GM12891 (cell line): ENCODE results near the gene CSNK2B.

Experiments used
- DNase-seq: peaks from one replicate; pipeline ENCODE4 v3.0.0; 2011; ENCODE audit warnings: low spot score; ENCODE audit not compliant: insufficient read length
- FAIRE-seq: peaks from 2 replicates; lab custom pipeline; 2011; peaks lifted over from hg19 to GRCh38; lab: Jason Lieb, UNC
- PAX5 ChIP-seq: IDR thresholded peaks from 2 replicates; pipeline ENCODE4 v1.6.1; 2011; ENCODE audit warnings: low read length, moderate library complexity, mild to moderate bottlenecking; ENCODE audit not compliant: insufficient read depth, severe bottlenecking
- POLR2A ChIP-seq: IDR thresholded peaks from 2 replicates; pipeline ENCODE4 v1.6.1; 2011; ENCODE audit warnings: low read depth, low read length, control low read depth
- POLR2AphosphoS5 ChIP-seq: IDR thresholded peaks from 2 replicates; pipeline ENCODE4 v1.6.1; 2011; ENCODE audit warnings: low read depth, low read length, control low read depth
- POU2F2 ChIP-seq: IDR thresholded peaks from 2 replicates; pipeline ENCODE4 v1.6.1; 2011; ENCODE audit warnings: low read depth, mild to moderate bottlenecking, control low read depth, low read length, moderate library complexity
- SPI1 ChIP-seq: IDR thresholded peaks from 2 replicates; pipeline ENCODE4 v1.6.1; 2011; ENCODE audit warnings: low read depth, low read length, control low read depth
- TAF1 ChIP-seq: IDR thresholded peaks from 2 replicates; pipeline ENCODE4 v1.6.1; 2011; ENCODE audit warnings: low read depth, low read length, control low read depth

The CSNK2B gene

GRCh38 chr6:31689249-31690110, 23.6 kb downstream of the CSNK2B start:
- no peak for DNase-seq
- FAIRE-seq = peak; percentile 57
- no peak for TF ChIP-seq POLR2AphosphoS5
- no peak for TF ChIP-seq SPI1
- no peak for TF ChIP-seq TAF1
- no peak for TF ChIP-seq POLR2A
- TF ChIP-seq PAX5 = no peak

GRCh38 chr6:31690231-31691077, 24.6 kb downstream of the CSNK2B start:
- no peak for DNase-seq
- no peak for FAIRE-seq
- TF ChIP-seq PAX5 (no peak), TAF1 (no peak), POLR2A (no peak), POLR2AphosphoS5 (no peak), SPI1 (no peak), POU2F2 (no peak)

GRCh38 chr6:31691078-31691463, 25.2 kb downstream of the CSNK2B start:
- TF ChIP-seq PAX5 (no peak), POLR2A (no peak), POU2F2 (no peak), TAF1 (no peak), SPI1 (no peak)
- FAIRE-seq (no peak), DNase-seq (no peak)

GRCh38 chr6:31691564-31692108, 25.8 kb downstream of the CSNK2B start:
- DNase-seq (no peak), FAIRE-seq (no peak)
- TF ChIP-seq PAX5 (no peak), POLR2AphosphoS5 (no peak), SPI1 (no peak), POLR2A (no peak), POU2F2 (no peak), TAF1 (no peak)

GRCh38 chr6:31692353-31692752, 26.5 kb downstream of the CSNK2B start:
- DNase-seq = no peak
- TF ChIP-seq TAF1 (no peak), POU2F2 (no peak), PAX5 (no peak), SPI1 (no peak)
- FAIRE-seq = no peak

- FAIRE-seq = no peak
Measured at GRCh38 chr6:31692886-31693285, 27.0 kb downstream of the CSNK2B start.

GRCh38 chr6:31693535-31693934, 27.7 kb downstream of the CSNK2B start:
- FAIRE-seq (no peak), DNase-seq (no peak)
- TF ChIP-seq POLR2A (no peak), POLR2AphosphoS5 (no peak), TAF1 (no peak), POU2F2 (no peak), PAX5 (no peak), SPI1 (no peak)

More at GRCh38 chr6:31692886-31693285, 27.0 kb downstream of the CSNK2B start:
- no peak for TF ChIP-seq SPI1
- TF ChIP-seq PAX5 = no peak
- DNase-seq = no peak

GRCh38 chr6:31697555-31697954, 31.7 kb downstream of the CSNK2B start:
- TF ChIP-seq PAX5 = no peak
- no peak for TF ChIP-seq SPI1
- no peak for TF ChIP-seq POU2F2
- no peak for FAIRE-seq
- DNase-seq = no peak

GRCh38 chr6:31700740-31701401, 35.0 kb downstream of the CSNK2B start:
- DNase-seq (no peak), FAIRE-seq (no peak)
- TF ChIP-seq POU2F2 (no peak), POLR2A (no peak), POLR2AphosphoS5 (no peak), SPI1 (no peak), PAX5 (no peak), TAF1 (no peak)
